ENCODE results near the gene TBC1D14. TPM values are rescaled to one million over a fixed set of nuclear protein-coding genes. Genes with fewer than 3 reads are reported as not detected.

The TBC1D14 gene
- total RNA-seq, 4 donors from 2014 or later: 54.7 to 101 (median 73.3) TPM

GRCh38 chr4:6874981-6875380 lies 34.6 kb upstream of the TBC1D14 start:
- no peak overlapping the region for H3K4me3 ChIP-seq (ENCODE audit: low read depth, poor library complexity, severe bottlenecking)
- intact Hi-C loops (cut with DNase I; ENCODE audit: low total_unique reads): loop anchor here (5.0 kb wide), 1 partner anchor 153 kb away; no protein-coding TSS in a partner anchor
- DNase-seq (ENCODE audit: low spot score in 2 of 2): no peak
- 87 to 88% methylated on average over 4 of the region's 4 CpGs for WGBS, 2 donors
- no peak for TF ChIP-seq CTCF (IDR thresholded peaks at IDR 0.05)
- no peak for TF ChIP-seq POLR2A (IDR thresholded peaks at IDR 0.05)

- TF ChIP-seq POLR2A (IDR thresholded peaks at IDR 0.05): no peak
- no peak for TF ChIP-seq CTCF (IDR thresholded peaks at IDR 0.05)
- DNase-seq (ENCODE audit: low spot score in 2 of 2): peak in 1 of 2 donors; percentile 43
- intact Hi-C loops (cut with DNase I; ENCODE audit: low total_unique reads): no loop called here
- no peak overlapping the region for H3K4me3 ChIP-seq (ENCODE audit: low read depth, poor library complexity, severe bottlenecking)
- 62 to 84% methylated on average over 4 of the region's 4 CpGs for WGBS, 2 donors
Observed at GRCh38 chr4:6875431-6875831, 34.2 kb upstream of the TBC1D14 start.

GRCh38 chr4:6876440-6876839 lies 33.2 kb upstream of the TBC1D14 start:
- WGBS, 2 donors: 71 to 72% methylated on average over 5 of the region's 5 CpGs
- no peak for TF ChIP-seq CTCF (IDR thresholded peaks at IDR 0.05)
- no peak for TF ChIP-seq POLR2A (IDR thresholded peaks at IDR 0.05)
- intact Hi-C loops (cut with DNase I; ENCODE audit: low total_unique reads): no loop called here
- no peak for DNase-seq (ENCODE audit: low spot score in 2 of 2)
- H3K4me3 ChIP-seq (ENCODE audit: low read depth, poor library complexity, severe bottlenecking): no peak overlapping the region

GRCh38 chr4:6877067-6877466 lies 32.6 kb upstream of the TBC1D14 start:
- intact Hi-C loops (cut with DNase I; ENCODE audit: low total_unique reads): no loop called here

GRCh38 chr4:6878451-6879059 lies 31.1 kb upstream of the TBC1D14 start:
- no peak overlapping the region for H3K4me3 ChIP-seq (ENCODE audit: low read depth, poor library complexity, severe bottlenecking)
- TF ChIP-seq CTCF (IDR thresholded peaks at IDR 0.05) (no peak), POLR2A (IDR thresholded peaks at IDR 0.05) (no peak)
- WGBS, 2 donors: 72 to 77% methylated on average over 11 of the region's 11 CpGs
- DNase-seq (ENCODE audit: low spot score in 2 of 2): no peak
- intact Hi-C loops (cut with DNase I; ENCODE audit: low total_unique reads): no loop called here

More at GRCh38 chr4:6877067-6877466, 32.6 kb upstream of the TBC1D14 start:
- WGBS, 2 donors: 68 to 75% methylated on average over 14 of the region's 14 CpGs
- TF ChIP-seq POLR2A (IDR thresholded peaks at IDR 0.05): no peak
- no peak for TF ChIP-seq CTCF (IDR thresholded peaks at IDR 0.05)
- no peak overlapping the region for H3K4me3 ChIP-seq (ENCODE audit: low read depth, poor library complexity, severe bottlenecking)
- no peak for DNase-seq (ENCODE audit: low spot score in 2 of 2)

GRCh38 chr4:6880691-6881090 lies 28.9 kb upstream of the TBC1D14 start:
- WGBS, 2 donors: 89 to 92% methylated on average over 7 of the region's 7 CpGs
- intact Hi-C loops (cut with DNase I; ENCODE audit: low total_unique reads): no loop called here
- DNase-seq (ENCODE audit: low spot score in 2 of 2): no peak

More at GRCh38 chr4:6880691-6881090, 28.9 kb upstream of the TBC1D14 start:
- no peak overlapping the region for H3K4me3 ChIP-seq (ENCODE audit: low read depth, poor library complexity, severe bottlenecking)
- TF ChIP-seq POLR2A (IDR thresholded peaks at IDR 0.05) (no peak), CTCF (IDR thresholded peaks at IDR 0.05) (no peak)

All from lower leg skin (tissue), 4 donors.